ENCODE measurements around the gene CEBPB.
"Not testable (repeated sequence)": the region's sequence is repeated elsewhere in the genome, so short reads cannot be mapped to it uniquely, and the experiment has no call there.

Gene CEBPB

GRCh38 chr20:50193836-50194421 lies 3.3 kb downstream of the CEBPB start:
- no peak for DNase-seq

- DNase-seq, result no peak
These were observed 3.8 kb downstream of the CEBPB start for GRCh38 chr20:50194422-50194830.

DNA sequence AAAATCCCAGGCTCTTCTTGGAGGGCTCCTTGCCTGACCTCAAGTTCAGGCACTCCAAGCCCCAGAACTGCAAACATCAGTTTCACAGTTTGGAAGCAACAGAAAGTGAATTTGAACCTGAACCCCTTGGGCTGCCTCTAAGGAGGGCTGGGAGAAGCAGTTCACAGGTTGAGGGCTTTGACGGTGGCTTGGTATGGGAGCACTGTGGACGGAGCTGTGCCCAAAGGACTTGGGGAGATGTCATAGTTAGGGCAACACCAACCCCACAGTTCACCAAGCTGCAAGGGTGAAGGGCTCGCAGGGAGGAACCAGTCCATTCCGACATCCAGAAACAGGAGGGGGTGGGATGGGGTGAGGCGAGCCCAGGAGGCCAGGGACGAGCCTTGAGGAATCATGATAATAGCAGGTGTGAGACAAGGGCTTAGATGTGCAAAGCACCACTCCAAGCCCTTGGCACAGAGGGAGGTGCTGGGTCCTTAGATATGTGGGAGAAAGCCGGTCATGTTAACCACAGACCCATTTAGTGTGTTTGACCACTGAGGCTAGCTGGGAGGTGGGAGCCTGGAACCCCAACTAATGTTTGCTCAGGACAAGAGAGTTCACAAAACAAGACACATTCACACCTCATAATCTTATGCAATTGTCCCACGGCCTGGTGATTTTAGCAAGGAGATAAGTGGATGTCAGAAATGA lies 4.3 kb downstream of the CEBPB start:
- DNase-seq, result no peak

DNA sequence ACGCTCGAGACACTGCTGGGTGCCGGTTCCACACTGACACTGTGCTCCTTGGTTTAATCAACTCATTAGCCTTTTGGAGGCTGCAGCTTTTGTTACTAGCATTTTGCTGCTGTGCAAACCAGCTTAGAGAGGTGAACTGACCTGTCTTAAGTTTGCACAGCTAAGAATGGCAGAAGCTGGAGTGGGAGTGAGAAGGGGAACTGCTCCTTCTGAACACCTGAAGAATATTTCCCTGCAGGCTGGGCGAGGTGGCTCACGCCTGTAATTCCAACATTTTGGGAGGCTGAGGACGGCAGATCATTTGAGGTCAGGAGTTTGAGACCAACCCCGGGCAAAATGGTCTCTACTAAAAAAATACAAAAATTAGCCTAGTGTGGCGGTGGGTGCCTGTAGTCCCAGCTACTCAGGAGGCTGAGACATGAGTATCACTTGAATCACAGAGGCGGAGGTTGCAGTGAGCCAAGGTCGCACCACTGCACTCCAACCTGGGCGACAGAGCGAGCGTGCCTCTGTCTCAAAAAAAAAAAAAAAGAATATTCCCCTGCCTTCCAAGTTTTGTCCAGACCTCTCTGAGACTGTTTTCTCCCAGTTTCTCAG lies 5.0 kb downstream of the CEBPB start:
- DNase-seq, result no peak

GRCh38 chr20:50196248-50196647 lies 5.6 kb downstream of the CEBPB start:
- DNase-seq, result no peak

- DNase-seq, result no peak
These were observed 6.3 kb downstream of the CEBPB start for GRCh38 chr20:50196896-50197295.

GRCh38 chr20:50197463-50198179 lies 7.0 kb downstream of the CEBPB start:
- DNase-seq, result no peak

DNA sequence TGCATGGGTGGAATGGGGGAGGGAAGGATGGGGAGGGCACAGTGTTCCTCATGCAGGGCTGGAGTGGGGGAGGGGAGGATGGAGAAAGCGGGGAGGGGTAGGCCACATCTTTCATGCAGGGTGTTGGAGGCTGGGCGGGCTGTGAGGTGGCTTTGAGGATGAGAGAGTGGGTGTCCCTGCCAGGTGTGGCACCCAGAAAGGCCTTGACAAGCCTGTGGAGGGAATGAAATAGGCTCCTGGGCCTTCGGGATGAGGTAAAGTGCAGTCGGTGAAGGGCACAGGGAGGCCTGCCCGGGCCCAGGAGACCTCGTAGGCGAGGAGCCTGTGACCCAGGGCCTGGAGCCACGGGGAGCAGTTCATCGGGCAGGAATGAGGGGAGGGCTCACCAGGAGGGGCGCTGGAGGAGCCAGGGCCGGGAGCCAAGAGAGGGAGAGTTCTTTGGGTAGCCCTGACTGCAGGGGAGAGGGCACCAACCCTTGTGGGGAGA lies 7.6 kb downstream of the CEBPB start:
- DNase-seq, result no peak

- DNase-seq, result no peak
These were observed 8.1 kb downstream of the CEBPB start for GRCh38 chr20:50198716-50199115.

DNA sequence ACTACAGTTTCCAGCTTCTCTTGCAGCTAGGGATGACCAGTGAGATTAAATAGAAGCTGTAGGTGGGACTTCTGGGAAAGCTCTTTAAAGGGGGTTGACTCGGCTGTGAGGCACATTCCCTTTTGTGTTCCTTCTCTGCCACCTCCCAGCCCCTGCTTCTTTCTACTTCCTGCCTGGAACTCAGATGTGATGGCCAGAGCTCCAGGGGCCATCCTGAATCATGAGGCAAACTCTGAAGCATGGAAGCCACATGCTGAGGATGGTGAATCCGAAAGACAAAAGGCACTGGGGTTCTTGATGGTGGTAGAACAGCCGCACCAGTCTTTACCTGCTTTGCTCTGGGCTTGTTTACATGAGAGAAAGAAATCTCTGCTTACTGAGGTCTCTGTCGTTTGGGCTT lies 9.1 kb downstream of the CEBPB start:
- no peak for DNase-seq

DNA sequence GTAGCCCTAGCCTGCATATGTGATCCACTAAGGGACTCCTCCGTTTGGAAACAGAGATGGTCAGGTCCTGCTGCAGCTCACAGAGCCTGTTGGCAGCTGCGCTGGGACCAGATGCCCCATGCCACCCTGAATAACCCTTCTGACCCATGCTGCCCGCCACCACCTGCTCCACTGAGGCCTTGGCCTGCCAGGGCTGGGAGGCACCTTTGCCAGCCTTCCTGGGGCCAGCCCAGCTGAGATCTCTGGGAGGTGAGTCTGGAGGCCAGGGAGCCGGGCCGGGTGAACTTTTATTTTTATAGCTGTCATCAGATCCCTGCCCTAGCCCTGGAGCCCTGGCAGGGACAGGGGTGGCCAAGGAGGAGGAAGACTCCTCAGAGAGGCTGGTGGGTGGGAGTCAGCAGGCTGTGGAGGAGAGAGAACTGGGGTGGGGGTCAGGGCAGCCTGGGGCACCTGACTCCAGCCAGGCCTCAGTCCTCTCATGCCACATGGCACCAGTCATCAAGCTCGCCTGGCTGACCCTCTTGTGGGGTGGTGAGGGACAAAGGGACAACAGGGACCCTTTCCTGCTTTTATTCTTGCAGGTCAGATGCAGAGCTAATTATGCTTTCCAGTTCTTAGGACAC lies 10.0 kb downstream of the CEBPB start:
- DNase-seq, result no peak

DNA sequence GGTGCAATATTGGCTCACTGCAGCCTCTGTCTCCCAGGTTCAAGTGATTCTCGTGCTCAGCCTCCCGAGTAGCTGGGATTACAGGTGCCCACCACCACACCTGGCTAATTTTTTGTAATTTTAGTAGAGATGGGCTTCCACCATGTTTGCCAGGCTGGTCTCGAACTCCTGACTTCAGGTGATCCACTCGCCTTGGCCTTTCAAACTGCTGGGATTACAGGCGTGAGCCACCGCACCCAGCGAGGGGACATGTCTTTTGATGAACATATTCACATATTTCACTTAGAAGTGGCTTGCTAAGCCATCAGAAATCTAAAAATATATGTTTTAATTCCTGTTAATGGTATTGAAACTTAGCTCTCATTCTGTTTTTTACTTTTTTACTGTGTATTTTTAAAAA lies 11.1 kb downstream of the CEBPB start:
- DNase-seq, result not testable (repeated sequence)

DNA sequence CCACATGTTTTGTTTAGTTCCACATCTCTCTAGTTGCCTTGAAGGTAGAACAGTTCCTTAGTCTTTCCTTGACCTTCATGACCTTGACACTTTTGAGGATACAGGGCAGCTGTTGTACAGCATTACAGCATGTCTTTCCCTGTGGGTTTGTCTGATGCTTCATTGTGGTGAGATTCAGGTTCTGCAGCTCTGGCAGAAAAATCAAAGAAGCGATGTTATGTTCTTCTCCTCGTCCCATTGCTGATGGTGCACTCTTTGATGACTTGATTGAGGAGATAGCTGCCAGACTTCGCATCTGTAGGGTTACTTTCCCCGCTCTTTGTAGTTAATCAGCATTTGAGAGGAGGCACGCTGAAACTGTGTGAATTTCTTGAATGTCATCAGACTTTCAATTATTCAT lies 12.0 kb downstream of the CEBPB start:
- DNase-seq, result no peak

- no peak for DNase-seq
These were observed 13.6 kb downstream of the CEBPB start for GRCh38 chr20:50203951-50204937.

DNA sequence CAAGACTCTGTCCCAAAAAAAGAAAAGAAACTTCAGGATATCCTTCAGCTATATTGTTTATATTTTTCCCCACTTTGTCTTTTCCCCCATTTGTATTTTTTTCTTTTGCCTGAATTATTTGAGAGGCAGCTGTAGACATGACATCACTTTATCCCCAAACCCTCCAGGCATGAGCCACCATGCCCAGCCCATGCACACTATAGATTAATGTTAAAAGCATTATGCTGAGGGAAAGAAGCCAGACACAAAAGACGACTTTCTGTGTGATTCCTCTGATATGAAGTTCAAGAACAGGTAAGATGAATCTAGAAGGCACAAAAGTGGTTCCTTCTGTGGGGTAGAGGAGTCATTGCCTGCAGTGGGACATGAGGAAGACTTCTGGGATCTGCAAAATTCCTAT lies 16.4 kb downstream of the CEBPB start:
- no peak for DNase-seq

DNA sequence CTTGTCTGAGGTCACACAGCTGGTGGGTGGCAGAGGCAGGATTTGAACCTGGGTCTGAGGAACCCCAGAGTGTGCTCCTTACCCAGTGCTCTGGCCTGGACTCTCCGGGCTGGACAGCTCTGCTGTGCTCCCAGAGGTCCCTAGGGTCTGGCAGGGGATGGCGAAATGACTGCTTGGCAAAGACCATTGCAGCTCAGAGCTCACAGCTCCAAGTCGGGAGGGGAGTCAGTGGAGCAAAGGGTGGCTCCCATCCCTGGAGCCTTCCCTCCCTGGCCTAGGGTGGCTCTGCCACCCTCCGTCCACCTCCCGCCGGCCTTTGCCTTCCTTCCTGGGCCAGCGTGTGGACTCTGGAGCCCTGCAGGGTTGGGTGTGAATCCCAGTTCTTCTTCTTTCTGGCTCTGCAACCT lies 17.5 kb downstream of the CEBPB start:
- no peak for DNase-seq

GRCh38 chr20:50208815-50209214 lies 18.2 kb downstream of the CEBPB start:
- DNase-seq, result not testable (repeated sequence)

- DNase-seq, result no peak
These were observed 19.5 kb downstream of the CEBPB start for GRCh38 chr20:50210066-50210619.

GRCh38 chr20:50211091-50211490 lies 20.5 kb downstream of the CEBPB start:
- DNase-seq, result no peak

DNA sequence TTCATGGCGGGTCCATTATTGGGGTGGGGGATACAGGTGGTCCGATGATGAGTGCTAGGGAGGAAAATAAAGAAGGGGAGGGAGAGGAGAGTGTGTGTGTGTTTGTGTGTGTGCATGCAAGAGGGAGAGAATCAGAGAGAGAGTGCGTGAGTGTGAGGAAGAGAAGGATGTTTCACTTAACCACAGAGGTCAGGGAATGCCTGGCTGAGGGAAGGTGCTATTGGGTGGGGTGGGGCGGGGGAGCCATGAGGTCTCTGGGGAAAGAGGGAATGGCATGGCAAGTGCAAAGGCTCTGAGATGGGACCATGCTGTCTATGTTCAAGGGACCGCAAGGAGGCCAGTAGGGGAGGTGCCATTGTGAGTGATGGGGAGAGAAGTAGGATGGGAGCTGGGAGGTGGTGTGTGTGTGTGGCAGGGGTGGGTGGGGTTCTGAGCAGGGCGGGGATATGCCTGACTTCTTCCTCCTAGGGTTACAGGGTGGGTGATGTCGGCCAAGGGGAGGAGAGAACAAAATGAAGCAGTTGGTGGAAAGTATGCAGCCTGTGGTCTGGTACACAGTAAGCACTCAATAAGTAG lies 23.0 kb downstream of the CEBPB start:
- no peak for DNase-seq
